ENCODE measurements around the gene SLA2.
"Not testable (repeated sequence)": the region's sequence is repeated elsewhere in the genome, so short reads cannot be mapped to it uniquely, and the experiment has no call there.

The SLA2 gene, protein sequence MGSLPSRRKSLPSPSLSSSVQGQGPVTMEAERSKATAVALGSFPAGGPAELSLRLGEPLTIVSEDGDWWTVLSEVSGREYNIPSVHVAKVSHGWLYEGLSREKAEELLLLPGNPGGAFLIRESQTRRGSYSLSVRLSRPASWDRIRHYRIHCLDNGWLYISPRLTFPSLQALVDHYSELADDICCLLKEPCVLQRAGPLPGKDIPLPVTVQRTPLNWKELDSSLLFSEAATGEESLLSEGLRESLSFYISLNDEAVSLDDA

GRCh38 chr20:36645998-36646397 is at the start of gene SLA2:
Gene SLA2 (minus strand): TSS chr20:36646196. CDS start chr20:36641335, 4,861 bp downstream.
- Histone ChIP-seq H3K4me3 (ENCODE audit: low read length) (no peak within 1 kb of the TSS), H3K27me3 (ENCODE audit: control insufficient read depth, insufficient read depth, low read length) (no peaks in the 10 kb centered on the region), H3K36me3 (ENCODE audit: control insufficient read depth, low read depth, low read length) (no peaks in the 10 kb centered on the region), H3K9me3 (ENCODE audit: control insufficient read depth, low read depth, low read length) (no peaks in the 10 kb centered on the region), H3K9ac (ENCODE audit: low read length) (no peak within 1 kb of the TSS), H3K4me1 (ENCODE audit: control insufficient read depth, low read depth, low read length) (peaks cover 13% of the 10 kb centered on the region), H3K27ac (ENCODE audit: low read length) (no peak within 1 kb of the TSS)

GRCh38 chr20:36695467-36695866 is 49.5 kb upstream of the SLA2 start:
- H3K27ac ChIP-seq (ENCODE audit: low read length); H3K27me3 ChIP-seq (ENCODE audit: control insufficient read depth, insufficient read depth, low read length): not testable (repeated sequence)

GRCh38 chr20:36688630-36689029 is 42.6 kb upstream of the SLA2 start:
- no peak overlapping the region for H3K4me3 ChIP-seq (ENCODE audit: low read length)
- no peaks in the 10 kb centered on the region for H3K9me3 ChIP-seq (ENCODE audit: control insufficient read depth, low read depth, low read length)
- H3K27me3 ChIP-seq (ENCODE audit: control insufficient read depth, insufficient read depth, low read length) = no peaks in the 10 kb centered on the region
- H3K4me1 ChIP-seq (ENCODE audit: control insufficient read depth, low read depth, low read length) = no peaks in the 10 kb centered on the region
- H3K9ac ChIP-seq (ENCODE audit: low read length) = no peak overlapping the region
- no peak overlapping the region for H3K27ac ChIP-seq (ENCODE audit: low read length)
- H3K36me3 ChIP-seq (ENCODE audit: control insufficient read depth, low read depth, low read length) = peaks cover 8% of the 10 kb centered on the region

More at GRCh38 chr20:36695467-36695866, 49.5 kb upstream of the SLA2 start:
- not testable (repeated sequence) for H3K4me1 ChIP-seq (ENCODE audit: control insufficient read depth, low read depth, low read length); H3K36me3 ChIP-seq (ENCODE audit: control insufficient read depth, low read depth, low read length); H3K9ac ChIP-seq (ENCODE audit: low read length); H3K4me3 ChIP-seq (ENCODE audit: low read length); H3K9me3 ChIP-seq (ENCODE audit: control insufficient read depth, low read depth, low read length)

DNA sequence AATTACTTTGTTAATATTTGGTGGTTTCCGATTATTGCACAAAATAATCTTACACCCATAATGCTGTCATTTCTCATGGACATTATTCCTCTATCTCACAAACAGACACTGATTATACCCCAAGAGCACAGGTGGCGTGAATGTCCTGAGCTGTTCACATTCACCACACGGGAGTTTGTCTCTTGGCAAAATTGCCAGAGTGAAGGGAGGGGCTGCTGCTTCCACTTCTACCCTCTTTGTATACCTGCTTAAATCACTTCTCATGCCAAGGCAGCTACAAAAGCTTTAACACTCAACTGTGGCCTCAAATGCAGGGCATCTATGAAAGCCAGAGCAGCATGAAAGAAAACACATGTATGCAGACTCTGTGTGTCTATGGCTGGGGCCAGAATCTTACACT is 41.9 kb upstream of the SLA2 start:
- peaks cover 8% of the 10 kb centered on the region for H3K36me3 ChIP-seq (ENCODE audit: control insufficient read depth, low read depth, low read length)
- H3K9me3 ChIP-seq (ENCODE audit: control insufficient read depth, low read depth, low read length) = no peaks in the 10 kb centered on the region
- H3K9ac ChIP-seq (ENCODE audit: low read length) = no peak overlapping the region
- H3K27ac ChIP-seq (ENCODE audit: low read length) = no peak overlapping the region
- H3K4me3 ChIP-seq (ENCODE audit: low read length) = no peak overlapping the region
- no peaks in the 10 kb centered on the region for H3K4me1 ChIP-seq (ENCODE audit: control insufficient read depth, low read depth, low read length)
- no peaks in the 10 kb centered on the region for H3K27me3 ChIP-seq (ENCODE audit: control insufficient read depth, insufficient read depth, low read length)

GRCh38 chr20:36686944-36687343 is 40.9 kb upstream of the SLA2 start:
- Histone ChIP-seq H3K27ac (ENCODE audit: low read length) (no peak overlapping the region), H3K9ac (ENCODE audit: low read length) (no peak overlapping the region), H3K4me1 (ENCODE audit: control insufficient read depth, low read depth, low read length) (no peaks in the 10 kb centered on the region), H3K27me3 (ENCODE audit: control insufficient read depth, insufficient read depth, low read length) (no peaks in the 10 kb centered on the region), H3K9me3 (ENCODE audit: control insufficient read depth, low read depth, low read length) (no peaks in the 10 kb centered on the region), H3K36me3 (ENCODE audit: control insufficient read depth, low read depth, low read length) (peaks cover 8% of the 10 kb centered on the region), H3K4me3 (ENCODE audit: low read length) (no peak overlapping the region)

GRCh38 chr20:36686504-36686903 is 40.5 kb upstream of the SLA2 start:
- H3K27me3 ChIP-seq (ENCODE audit: control insufficient read depth, insufficient read depth, low read length) = no peaks in the 10 kb centered on the region
- no peaks in the 10 kb centered on the region for H3K9me3 ChIP-seq (ENCODE audit: control insufficient read depth, low read depth, low read length)
- H3K36me3 ChIP-seq (ENCODE audit: control insufficient read depth, low read depth, low read length) = peaks cover 8% of the 10 kb centered on the region
- H3K4me1 ChIP-seq (ENCODE audit: control insufficient read depth, low read depth, low read length) = no peaks in the 10 kb centered on the region
- no peak overlapping the region for H3K4me3 ChIP-seq (ENCODE audit: low read length)
- H3K9ac ChIP-seq (ENCODE audit: low read length) = no peak overlapping the region
- no peak overlapping the region for H3K27ac ChIP-seq (ENCODE audit: low read length)

GRCh38 chr20:36684747-36685146 is 38.8 kb upstream of the SLA2 start:
- H3K4me3 ChIP-seq (ENCODE audit: low read length) = no peak overlapping the region
- H3K9me3 ChIP-seq (ENCODE audit: control insufficient read depth, low read depth, low read length) = no peaks in the 10 kb centered on the region
- H3K36me3 ChIP-seq (ENCODE audit: control insufficient read depth, low read depth, low read length) = peaks cover 11% of the 10 kb centered on the region
- no peaks in the 10 kb centered on the region for H3K4me1 ChIP-seq (ENCODE audit: control insufficient read depth, low read depth, low read length)
- no peak overlapping the region for H3K9ac ChIP-seq (ENCODE audit: low read length)
- no peaks in the 10 kb centered on the region for H3K27me3 ChIP-seq (ENCODE audit: control insufficient read depth, insufficient read depth, low read length)
- H3K27ac ChIP-seq (ENCODE audit: low read length) = no peak overlapping the region

DNA sequence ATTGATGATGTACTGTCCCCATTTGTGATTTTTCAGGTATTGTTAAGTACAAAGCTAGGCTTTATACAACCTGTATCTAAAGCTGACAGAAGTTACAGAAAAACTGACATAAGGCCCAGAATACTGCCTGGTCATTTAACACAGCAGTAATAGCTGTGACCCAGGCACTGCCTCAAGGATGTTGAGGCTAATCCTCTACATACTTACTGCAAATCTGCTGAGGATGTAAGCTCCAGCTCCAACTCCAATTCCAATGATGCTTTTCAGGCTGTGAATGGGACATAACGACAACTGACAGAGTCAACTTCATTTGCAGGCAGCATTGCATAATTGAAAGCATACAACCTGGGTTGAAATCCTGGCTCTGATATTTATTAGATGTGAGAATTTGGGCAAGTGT is 36.3 kb upstream of the SLA2 start:
- Histone ChIP-seq H3K27ac (ENCODE audit: low read length) (no peak overlapping the region), H3K27me3 (ENCODE audit: control insufficient read depth, insufficient read depth, low read length) (no peaks in the 10 kb centered on the region), H3K4me3 (ENCODE audit: low read length) (no peak overlapping the region), H3K4me1 (ENCODE audit: control insufficient read depth, low read depth, low read length) (peaks cover 6% of the 10 kb centered on the region), H3K9me3 (ENCODE audit: control insufficient read depth, low read depth, low read length) (no peaks in the 10 kb centered on the region), H3K9ac (ENCODE audit: low read length) (no peak overlapping the region), H3K36me3 (ENCODE audit: control insufficient read depth, low read depth, low read length) (peaks cover 4% of the 10 kb centered on the region)

GRCh38 chr20:36677422-36677771 is 31.4 kb upstream of the SLA2 start:
- H3K9ac ChIP-seq (ENCODE audit: low read length) = peak overlapping the region; percentile 59
- H3K27me3 ChIP-seq (ENCODE audit: control insufficient read depth, insufficient read depth, low read length) = no peaks in the 10 kb centered on the region
- peak overlapping the region; percentile 82 for H3K4me3 ChIP-seq (ENCODE audit: low read length)
- H3K27ac ChIP-seq (ENCODE audit: low read length) = peak overlapping the region; percentile 75
- no peaks in the 10 kb centered on the region for H3K9me3 ChIP-seq (ENCODE audit: control insufficient read depth, low read depth, low read length)
- H3K36me3 ChIP-seq (ENCODE audit: control insufficient read depth, low read depth, low read length) = peaks cover 4% of the 10 kb centered on the region
- H3K4me1 ChIP-seq (ENCODE audit: control insufficient read depth, low read depth, low read length) = peaks cover 6% of the 10 kb centered on the region

- Histone ChIP-seq H3K9ac (ENCODE audit: low read length) (peak overlapping the region; percentile 78), H3K4me3 (ENCODE audit: low read length) (peak overlapping the region; percentile 82), H3K27ac (ENCODE audit: low read length) (peak overlapping the region; percentile 70), H3K4me1 (ENCODE audit: control insufficient read depth, low read depth, low read length) (peaks cover 6% of the 10 kb centered on the region), H3K36me3 (ENCODE audit: control insufficient read depth, low read depth, low read length) (peaks cover 4% of the 10 kb centered on the region), H3K9me3 (ENCODE audit: control insufficient read depth, low read depth, low read length) (no peaks in the 10 kb centered on the region), H3K27me3 (ENCODE audit: control insufficient read depth, insufficient read depth, low read length) (no peaks in the 10 kb centered on the region)
Observed at GRCh38 chr20:36676701-36677421, 30.9 kb upstream of the SLA2 start.

DNA sequence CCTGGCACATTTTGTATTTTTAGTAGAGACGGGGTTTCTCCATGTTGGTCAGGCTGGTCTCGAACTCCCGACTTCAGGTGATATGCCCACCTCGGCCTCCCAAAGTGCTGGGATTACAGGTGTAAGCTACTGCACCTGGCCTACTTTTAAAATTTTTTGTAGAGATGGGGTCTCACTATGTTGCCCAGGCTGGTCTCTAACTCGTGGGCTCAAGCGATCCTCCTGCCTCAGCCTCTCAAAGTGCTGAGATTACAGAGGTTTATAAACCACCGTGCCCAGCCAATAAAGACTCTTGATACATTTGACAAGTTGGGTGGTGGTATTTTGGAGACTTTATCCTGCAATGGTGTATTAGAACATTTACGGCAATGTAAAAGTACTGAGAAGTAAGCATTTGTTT is 29.5 kb upstream of the SLA2 start:
- not testable (repeated sequence) for H3K4me3 ChIP-seq (ENCODE audit: low read length); H3K4me1 ChIP-seq (ENCODE audit: control insufficient read depth, low read depth, low read length); H3K9me3 ChIP-seq (ENCODE audit: control insufficient read depth, low read depth, low read length); H3K27me3 ChIP-seq (ENCODE audit: control insufficient read depth, insufficient read depth, low read length); H3K27ac ChIP-seq (ENCODE audit: low read length); H3K36me3 ChIP-seq (ENCODE audit: control insufficient read depth, low read depth, low read length); H3K9ac ChIP-seq (ENCODE audit: low read length)

GRCh38 chr20:36672991-36673390 is 27.0 kb upstream of the SLA2 start:
- Histone ChIP-seq H3K4me1 (ENCODE audit: control insufficient read depth, low read depth, low read length) (peaks cover 6% of the 10 kb centered on the region), H3K36me3 (ENCODE audit: control insufficient read depth, low read depth, low read length) (peaks cover 4% of the 10 kb centered on the region), H3K4me3 (ENCODE audit: low read length) (no peak overlapping the region), H3K9ac (ENCODE audit: low read length) (no peak overlapping the region), H3K27ac (ENCODE audit: low read length) (no peak overlapping the region), H3K9me3 (ENCODE audit: control insufficient read depth, low read depth, low read length) (no peaks in the 10 kb centered on the region), H3K27me3 (ENCODE audit: control insufficient read depth, insufficient read depth, low read length) (no peaks in the 10 kb centered on the region)

Measured in iPS-18a (cell line).